Measurements from ENCODE around the gene AGMO.
A peak's percentile ranks its signal among the peaks of the same experiment; 100 is the strongest.

AGMO gene

DNA sequence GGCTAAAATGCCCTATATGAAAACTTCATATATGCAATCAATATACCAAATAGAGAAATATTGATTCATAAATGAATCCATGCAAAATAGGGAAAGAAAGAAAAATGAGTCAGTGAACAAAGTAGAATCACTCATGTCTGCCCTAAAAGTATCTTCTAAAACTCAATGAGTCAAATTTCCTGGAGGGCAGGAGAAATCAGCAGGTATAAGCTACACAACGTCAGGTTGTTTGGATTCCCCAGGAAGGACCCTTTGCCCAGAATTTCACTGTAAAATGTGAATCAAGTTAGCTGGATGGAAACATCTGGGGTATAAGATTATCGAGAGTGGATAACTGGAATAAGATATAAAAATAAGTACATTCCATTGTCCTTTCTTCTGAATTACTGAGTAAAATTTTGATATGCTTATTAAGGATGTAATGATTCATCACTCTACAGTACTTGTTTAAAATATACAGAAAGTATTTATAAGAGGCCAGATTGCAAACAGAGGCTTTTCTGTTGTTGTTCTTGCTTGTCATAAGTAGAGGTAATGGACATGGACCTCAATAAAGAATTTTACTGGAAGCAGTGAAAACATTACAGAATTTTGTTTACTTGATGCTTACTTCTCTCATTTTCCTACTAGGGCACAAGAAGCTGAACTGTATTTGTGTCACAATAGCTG, 99.0 kb downstream of the AGMO start:
- no peak for DNase-seq
- H3K18ac ChIP-seq (ENCODE audit: low read length): no peak overlapping the region
- no peak overlapping the region for H4K8ac ChIP-seq (ENCODE audit: low read depth, low read length)
- no peak overlapping the region for H3K27ac ChIP-seq (ENCODE audit: low read depth, low read length)
- H2BK5ac ChIP-seq (ENCODE audit: low read length): no peak overlapping the region
- no peak overlapping the region for H2BK15ac ChIP-seq (replicated peaks; ENCODE audit: low read depth)
- H3K4me3 ChIP-seq (ENCODE audit: low read length): no peak overlapping the region
- H3K27me3 ChIP-seq (ENCODE audit: insufficient read depth, low read length, poor library complexity): no peaks in the 10 kb centered on the region
- no peak overlapping the region for H2BK120ac ChIP-seq (ENCODE audit: low read depth, low read length)
- H3K79me1 ChIP-seq (ENCODE audit: low read length): no peaks in the 10 kb centered on the region
- no CpG with 5 or more reads among the region's 2 CpGs for WGBS (ENCODE audit: extremely low coverage, insufficient coverage, low lambda C conversion rate)
- no peak overlapping the region for H3K56ac ChIP-seq (ENCODE audit: low read length)
- no peak overlapping the region for H2AK5ac ChIP-seq (ENCODE audit: low read length)
- no peaks in the 10 kb centered on the region for H3K79me2 ChIP-seq (ENCODE audit: control insufficient read depth, insufficient read depth, low read length)
- H3K4ac ChIP-seq (ENCODE audit: low read depth, low read length): no peak overlapping the region
- no peaks in the 10 kb centered on the region for H3K4me1 ChIP-seq (ENCODE audit: control insufficient read depth, low read depth, low read length)
- H3K36me3 ChIP-seq (ENCODE audit: control insufficient read depth, insufficient read depth, low read length): no peaks in the 10 kb centered on the region
- H3K4me2 ChIP-seq (ENCODE audit: low read length): no peak overlapping the region
- no peak overlapping the region for H3K9ac ChIP-seq (ENCODE audit: low read length)
- H3K23ac ChIP-seq (ENCODE audit: low read length): no peak overlapping the region
- no peak overlapping the region for H4K5ac ChIP-seq (ENCODE audit: low read length)

DNA sequence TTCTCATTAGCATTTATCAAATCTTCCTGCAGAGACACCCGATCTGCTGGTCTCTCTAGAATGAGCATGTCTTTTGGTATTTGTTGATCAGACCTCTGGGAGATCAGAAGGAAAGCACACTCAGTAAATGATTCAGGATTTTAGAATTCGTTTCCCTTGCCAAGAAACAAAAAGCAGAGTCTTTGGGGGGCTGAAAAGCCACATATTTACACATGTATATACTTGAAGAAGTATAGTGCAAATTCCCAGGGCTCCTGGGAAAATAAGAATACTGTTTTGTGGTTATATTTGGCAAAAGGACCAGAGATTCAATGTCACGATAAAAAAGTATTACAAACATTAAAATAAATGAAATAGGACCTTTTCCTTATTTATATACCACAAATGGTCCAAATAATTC, 100.2 kb downstream of the AGMO start:
- no peak overlapping the region for H2BK120ac ChIP-seq (ENCODE audit: low read depth, low read length)
- H4K8ac ChIP-seq (ENCODE audit: low read depth, low read length): no peak overlapping the region
- no peaks in the 10 kb centered on the region for H3K27me3 ChIP-seq (ENCODE audit: insufficient read depth, low read length, poor library complexity)
- H3K27ac ChIP-seq (ENCODE audit: low read depth, low read length): no peak overlapping the region
- no peak overlapping the region for H4K5ac ChIP-seq (ENCODE audit: low read length)
- no peak overlapping the region for H3K56ac ChIP-seq (ENCODE audit: low read length)
- H2AK5ac ChIP-seq (ENCODE audit: low read length): no peak overlapping the region
- no peak overlapping the region for H3K18ac ChIP-seq (ENCODE audit: low read length)
- H3K4me1 ChIP-seq (ENCODE audit: control insufficient read depth, low read depth, low read length): no peaks in the 10 kb centered on the region
- no peak overlapping the region for H3K4me2 ChIP-seq (ENCODE audit: low read length)
- H3K79me2 ChIP-seq (ENCODE audit: control insufficient read depth, insufficient read depth, low read length): no peaks in the 10 kb centered on the region
- H3K79me1 ChIP-seq (ENCODE audit: low read length): no peaks in the 10 kb centered on the region
- H3K36me3 ChIP-seq (ENCODE audit: control insufficient read depth, insufficient read depth, low read length): no peaks in the 10 kb centered on the region
- peak; percentile 9 for DNase-seq
- H2BK5ac ChIP-seq (ENCODE audit: low read length): no peak overlapping the region
- no peak overlapping the region for H3K4me3 ChIP-seq (ENCODE audit: low read length)
- WGBS (ENCODE audit: extremely low coverage, insufficient coverage, low lambda C conversion rate): no CpG with 5 or more reads among the region's 3 CpGs
- H3K9ac ChIP-seq (ENCODE audit: low read length): no peak overlapping the region
- no peak overlapping the region for H2BK15ac ChIP-seq (replicated peaks; ENCODE audit: low read depth)
- H3K4ac ChIP-seq (ENCODE audit: low read depth, low read length): no peak overlapping the region
- no peak overlapping the region for H3K23ac ChIP-seq (ENCODE audit: low read length)

DNA sequence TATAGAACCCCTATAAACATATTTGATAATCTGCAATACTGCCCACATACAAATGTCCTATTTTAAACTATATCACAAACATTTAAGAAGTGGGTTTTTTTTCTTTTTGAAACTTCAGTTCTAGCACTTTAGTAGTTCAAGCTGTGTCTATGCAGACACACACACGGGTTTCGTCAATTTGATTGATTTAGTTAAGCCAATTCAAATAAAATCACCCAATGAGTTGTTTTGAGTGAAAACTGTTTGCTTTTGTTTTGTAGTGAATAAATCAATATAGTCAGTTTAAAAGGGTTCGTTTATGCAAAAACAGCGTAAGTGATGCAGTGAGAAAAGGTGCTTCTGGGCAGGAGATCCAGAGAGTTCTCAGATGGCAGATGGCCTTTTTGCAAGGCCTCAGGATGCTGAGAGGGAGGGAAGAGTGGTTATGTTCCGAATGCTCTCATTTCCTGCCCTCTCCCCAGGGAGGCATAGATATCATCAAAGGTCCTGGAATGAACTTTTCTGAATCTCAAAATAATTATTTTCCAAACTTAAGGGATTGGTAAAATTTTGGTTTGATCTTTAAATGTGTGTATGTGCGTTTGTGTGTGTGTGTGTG, 102.7 kb downstream of the AGMO start:
- Histone ChIP-seq H3K23ac (ENCODE audit: low read length) (no peak overlapping the region), H4K5ac (ENCODE audit: low read length) (no peak overlapping the region), H3K9ac (ENCODE audit: low read length) (no peak overlapping the region), H2BK120ac (ENCODE audit: low read depth, low read length) (no peak overlapping the region), H3K4ac (ENCODE audit: low read depth, low read length) (no peak overlapping the region), H3K27me3 (ENCODE audit: insufficient read depth, low read length, poor library complexity) (no peaks in the 10 kb centered on the region), H3K4me1 (ENCODE audit: control insufficient read depth, low read depth, low read length) (no peaks in the 10 kb centered on the region), H2BK15ac (replicated peaks; ENCODE audit: low read depth) (no peak overlapping the region), H4K8ac (ENCODE audit: low read depth, low read length) (no peak overlapping the region), H3K4me3 (ENCODE audit: low read length) (no peak overlapping the region), H3K27ac (ENCODE audit: low read depth, low read length) (no peak overlapping the region), H3K79me2 (ENCODE audit: control insufficient read depth, insufficient read depth, low read length) (no peaks in the 10 kb centered on the region), H3K18ac (ENCODE audit: low read length) (no peak overlapping the region), H3K79me1 (ENCODE audit: low read length) (no peaks in the 10 kb centered on the region), H3K36me3 (ENCODE audit: control insufficient read depth, insufficient read depth, low read length) (no peaks in the 10 kb centered on the region), H3K4me2 (ENCODE audit: low read length) (no peak overlapping the region), H3K56ac (ENCODE audit: low read length) (no peak overlapping the region), H2BK5ac (ENCODE audit: low read length) (no peak overlapping the region), H2AK5ac (ENCODE audit: low read length) (no peak overlapping the region)
- no CpG with 5 or more reads among the region's 6 CpGs for WGBS (ENCODE audit: extremely low coverage, insufficient coverage, low lambda C conversion rate)
- peak; percentile 57 for DNase-seq

DNA sequence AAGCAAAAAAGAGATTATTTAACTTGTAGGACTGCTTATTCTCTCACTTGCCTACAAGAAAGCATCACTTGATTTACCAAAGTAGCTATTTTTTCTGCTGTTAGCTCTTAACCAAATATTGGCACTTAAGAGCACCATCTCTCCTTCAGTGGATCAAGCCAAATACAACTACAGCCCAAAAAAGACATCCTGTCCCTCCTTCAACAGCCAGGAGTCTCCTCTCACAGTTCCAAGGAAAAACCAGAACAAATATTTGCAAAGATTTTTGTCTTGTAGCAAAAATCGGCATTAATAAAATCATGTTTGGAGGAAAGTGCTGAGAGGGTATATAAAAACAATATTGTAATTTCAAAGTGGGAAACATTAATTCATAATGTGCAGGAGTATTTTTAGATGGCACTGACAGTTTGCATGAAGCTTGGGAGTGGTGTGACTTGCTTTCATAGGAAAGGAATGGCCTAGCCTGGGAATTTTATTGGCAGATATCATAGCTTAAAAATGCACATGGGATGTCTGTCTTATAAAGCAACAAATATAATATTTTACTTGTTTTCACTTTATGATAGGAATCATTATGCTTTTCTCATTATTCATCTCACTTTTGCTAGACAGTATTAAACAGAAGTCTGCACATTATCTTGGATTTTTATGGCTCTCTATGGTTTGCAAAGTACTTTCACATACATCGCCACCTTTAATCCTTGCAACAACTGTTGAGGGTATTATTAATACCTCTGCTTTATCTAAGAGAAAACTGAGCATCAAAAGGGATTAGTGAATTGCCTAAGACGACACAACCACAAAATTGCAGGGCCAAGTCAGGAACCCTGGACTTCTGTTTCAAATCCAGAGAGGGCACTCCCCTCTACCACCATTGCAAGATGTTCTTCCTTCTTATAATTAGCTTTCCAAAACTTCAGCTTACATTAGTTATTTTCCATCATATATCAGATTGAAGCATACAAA, 103.5 kb downstream of the AGMO start:
- Histone ChIP-seq H2BK5ac (ENCODE audit: low read length) (no peak overlapping the region), H3K4ac (ENCODE audit: low read depth, low read length) (no peak overlapping the region), H4K8ac (ENCODE audit: low read depth, low read length) (no peak overlapping the region), H3K79me1 (ENCODE audit: low read length) (no peaks in the 10 kb centered on the region), H2BK15ac (replicated peaks; ENCODE audit: low read depth) (no peak overlapping the region), H3K27me3 (ENCODE audit: insufficient read depth, low read length, poor library complexity) (no peaks in the 10 kb centered on the region), H2BK120ac (ENCODE audit: low read depth, low read length) (no peak overlapping the region), H3K9ac (ENCODE audit: low read length) (no peak overlapping the region), H3K36me3 (ENCODE audit: control insufficient read depth, insufficient read depth, low read length) (no peaks in the 10 kb centered on the region), H3K79me2 (ENCODE audit: control insufficient read depth, insufficient read depth, low read length) (no peaks in the 10 kb centered on the region), H3K56ac (ENCODE audit: low read length) (no peak overlapping the region), H3K23ac (ENCODE audit: low read length) (no peak overlapping the region), H3K4me1 (ENCODE audit: control insufficient read depth, low read depth, low read length) (no peaks in the 10 kb centered on the region), H3K27ac (ENCODE audit: low read depth, low read length) (no peak overlapping the region), H3K18ac (ENCODE audit: low read length) (no peak overlapping the region), H3K4me2 (ENCODE audit: low read length) (no peak overlapping the region), H4K5ac (ENCODE audit: low read length) (no peak overlapping the region), H2AK5ac (ENCODE audit: low read length) (no peak overlapping the region), H3K4me3 (ENCODE audit: low read length) (no peak overlapping the region)
- no peak for DNase-seq
- no CpG with 5 or more reads among the region's 3 CpGs for WGBS (ENCODE audit: extremely low coverage, insufficient coverage, low lambda C conversion rate)

DNA sequence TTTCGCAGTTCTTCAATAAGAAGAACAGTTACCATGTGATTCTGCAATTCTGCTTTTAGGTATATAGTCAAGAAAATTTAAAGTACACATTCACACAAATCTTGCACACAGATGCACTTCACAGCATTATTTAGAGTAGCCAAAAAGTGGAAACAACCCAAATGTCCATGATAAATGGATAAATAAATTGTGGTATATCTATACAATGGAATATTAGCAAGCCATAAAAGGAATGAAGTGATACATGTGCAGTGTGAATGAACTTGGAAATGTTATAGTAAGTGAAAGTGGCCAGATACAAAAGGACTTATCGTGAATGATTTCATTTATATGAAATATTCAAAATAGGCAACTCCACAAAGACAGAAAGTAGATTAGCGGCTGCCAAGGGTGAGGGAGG, 109.1 kb downstream of the AGMO start:
- no CpG with 5 or more reads among the region's 3 CpGs for WGBS (ENCODE audit: extremely low coverage, insufficient coverage, low lambda C conversion rate)
- no peak overlapping the region for H3K23ac ChIP-seq (ENCODE audit: low read length)
- H3K79me1 ChIP-seq (ENCODE audit: low read length): no peaks in the 10 kb centered on the region
- no peak overlapping the region for H4K8ac ChIP-seq (ENCODE audit: low read depth, low read length)
- H3K27me3 ChIP-seq (ENCODE audit: insufficient read depth, low read length, poor library complexity): no peaks in the 10 kb centered on the region
- no peak overlapping the region for H2BK5ac ChIP-seq (ENCODE audit: low read length)
- H3K9ac ChIP-seq (ENCODE audit: low read length): no peak overlapping the region
- no peak overlapping the region for H3K4me3 ChIP-seq (ENCODE audit: low read length)
- H3K27ac ChIP-seq (ENCODE audit: low read depth, low read length): no peak overlapping the region
- no peak overlapping the region for H2BK120ac ChIP-seq (ENCODE audit: low read depth, low read length)
- no peaks in the 10 kb centered on the region for H3K4me1 ChIP-seq (ENCODE audit: control insufficient read depth, low read depth, low read length)
- no peak overlapping the region for H2AK5ac ChIP-seq (ENCODE audit: low read length)
- no peak overlapping the region for H2BK15ac ChIP-seq (replicated peaks; ENCODE audit: low read depth)
- no peaks in the 10 kb centered on the region for H3K36me3 ChIP-seq (ENCODE audit: control insufficient read depth, insufficient read depth, low read length)
- no peak overlapping the region for H3K56ac ChIP-seq (ENCODE audit: low read length)
- no peak overlapping the region for H3K4ac ChIP-seq (ENCODE audit: low read depth, low read length)
- no peak for DNase-seq
- no peaks in the 10 kb centered on the region for H3K79me2 ChIP-seq (ENCODE audit: control insufficient read depth, insufficient read depth, low read length)
- H3K18ac ChIP-seq (ENCODE audit: low read length): no peak overlapping the region
- H3K4me2 ChIP-seq (ENCODE audit: low read length): no peak overlapping the region
- no peak overlapping the region for H4K5ac ChIP-seq (ENCODE audit: low read length)

All from mesendoderm (in vitro differentiated cells).